K562 (cell line): ENCODE measurements around the gene C19orf85. TPM values are rescaled to one million over a fixed set of nuclear protein-coding genes. Genes with fewer than 3 reads are reported as not detected.

Experiments used
- EHMT2 ChIP-seq: fragments of 450-650 bp; IDR thresholded peaks from 2 replicates; pipeline ENCODE4 v1.6.1; 2018; ENCODE audit warnings: antibody characterized with exemption
- ESRRB ChIP-seq: fragments of 250-450 bp; sonication (Bioruptor Pico); IDR thresholded peaks from 2 replicates; pipeline ENCODE4 v1.5.0; 2020; ENCODE audit warnings: mild to moderate bottlenecking, moderate library complexity, borderline replicate concordance
- ETV1 ChIP-seq: fragments of 450-650 bp; conservative IDR thresholded peaks from 2 replicates; pipeline ENCODE4 v1.6.1; 2016; ENCODE audit warnings: missing genetic modification characterization, control low read depth, low read depth, missing compliant biosample characterization
- EWSR1 ChIP-seq: fragments of 450-650 bp; IDR thresholded peaks from 2 replicates; pipeline ENCODE4 v1.6.1; 2018; ENCODE audit warnings: borderline replicate concordance, mild to moderate bottlenecking, low read depth, moderate library complexity; ENCODE audit not compliant: partially characterized antibody
- FOXA3 ChIP-seq, 2 experiments: fragments of 450-650 bp in 1 of 2; sonication (generic) in 1 of 2; formaldehyde crosslinking; IDR thresholded peaks in 1 of 2; conservative IDR thresholded peaks in 1 of 2; 2 replicates each; pipeline versions ENCODE4 v1.4.0 to v1.8.0; 2020 to 2022; ENCODE audit warnings: mild to moderate bottlenecking in 2 of 2, missing genetic modification reagents in 1 of 2
- GTF2E2 ChIP-seq: fragments of 200-800 bp; sonication (Bioruptor generic); IDR thresholded peaks from 2 replicates; pipeline ENCODE4 v1.6.1; 2016; ENCODE audit warnings: missing genetic modification characterization, missing compliant biosample characterization
- HNRNPLL ChIP-seq: fragments of 200-400 bp; formaldehyde crosslinking; IDR thresholded peaks from 2 replicates; pipeline ENCODE4 v1.6.1; 2017; ENCODE audit warnings: low read length, low read depth, mild to moderate bottlenecking; ENCODE audit not compliant: poor library complexity, severe bottlenecking
- MAZ ChIP-seq, 2 experiments: fragments of 450-650 bp in 1 of 2; sonication (generic) in 1 of 2; formaldehyde crosslinking; IDR thresholded peaks in 1 of 2; conservative IDR thresholded peaks in 1 of 2; 2 replicates each; pipeline versions ENCODE4 v1.4.0 to v1.5.0; 2020; ENCODE audit warnings: mild to moderate bottlenecking in 1 of 2, missing genetic modification reagents in 1 of 2
- ZFPM2 ChIP-seq: fragments of 250-450 bp; sonication (Bioruptor Pico); IDR thresholded peaks from 2 replicates; pipeline ENCODE4 v1.5.1; 2022; ENCODE audit warnings: mild to moderate bottlenecking
- ZNF507 ChIP-seq: conservative IDR thresholded peaks from 2 replicates; pipeline ENCODE4 v1.6.1; 2017; ENCODE audit warnings: missing genetic modification characterization, missing compliant biosample characterization
- ZNF695 ChIP-seq: fragments of 450-650 bp; formaldehyde crosslinking; IDR thresholded peaks from 2 replicates; pipeline ENCODE4 v1.4.0; 2020; ENCODE audit warnings: mild to moderate bottlenecking, moderate library complexity
- polyA plus RNA-seq, 8 experiments: library from polyadenylated mRNA; depleted of rRNA in 4 of 8; stranded (reverse) in 5 of 8; unstranded in 3 of 8; fragments of >200 nt; fragmentation: Nextera tagmentation in 2 of 8; fragmentation: Illumina TruSeq in 1 of 8; extraction: Ambion mirVana in 2 of 8; extraction: Trizol in 1 of 8; gene quantifications; 2 replicates each; pipeline versions ENCODE4 v1.2.1 to v1.2.3, GENCODE V29; 2011 to 2014; ENCODE audit warnings: inconsistent platforms in 1 of 8, missing spikeins in 1 of 8
- total RNA-seq, 7 experiments: library from RNA; depleted of rRNA in 6 of 7; stranded (reverse); fragments of >200 nt in 6 of 7; fragmentation: Illumina TruSeq in 2 of 7; extraction: Trizol in 2 of 7; gene quantifications; 2 replicates each; pipeline versions ENCODE4 v1.2.1 to v1.2.3, GENCODE V29; 2011 to 2021; ENCODE audit warnings: low replicate concordance in 1 of 7
- TF ChIP-seq, protein P1 (sequence below): sonication (generic); formaldehyde crosslinking; IDR thresholded peaks from 2 replicates; pipeline ENCODE4 v1.8.0; 2022; ENCODE audit warnings: mild to moderate bottlenecking, missing genetic modification reagents, borderline replicate concordance
- TF ChIP-seq, protein P2 (sequence below): conservative IDR thresholded peaks from 2 replicates; pipeline ENCODE4 v1.6.1; 2011; ENCODE audit warnings: low read depth, mild to moderate bottlenecking, low read length; ENCODE audit not compliant: control insufficient read depth
- TF ChIP-seq, protein P3 (sequence below), 2 experiments: IDR thresholded peaks in 1 of 2; conservative IDR thresholded peaks in 1 of 2; 2 replicates each; pipeline ENCODE4 v1.6.1; 2016; ENCODE audit warnings: low read depth in 2 of 2, mild to moderate bottlenecking in 1 of 2, missing compliant biosample characterization in 1 of 2, missing genetic modification characterization in 1 of 2, moderate library complexity in 1 of 2
- TF ChIP-seq, protein P4 (sequence below): IDR thresholded peaks from 2 replicates; pipeline ENCODE4 v1.6.1; 2012; ENCODE audit warnings: low read depth, low read length, improper control_type of control experiment, borderline replicate concordance
- TF ChIP-seq, protein P5 (sequence below): fragments of 450-650 bp; formaldehyde crosslinking; IDR thresholded peaks from 2 replicates; pipeline ENCODE4 v1.4.0; 2022; ENCODE audit warnings: missing genetic modification characterization

The C19orf85 gene
- total and polyA plus RNA-seq, 9 of the 15 experiments (the other 6 are each of a cell fraction or from before 2014, with no cell fraction given): not detected

DNA sequence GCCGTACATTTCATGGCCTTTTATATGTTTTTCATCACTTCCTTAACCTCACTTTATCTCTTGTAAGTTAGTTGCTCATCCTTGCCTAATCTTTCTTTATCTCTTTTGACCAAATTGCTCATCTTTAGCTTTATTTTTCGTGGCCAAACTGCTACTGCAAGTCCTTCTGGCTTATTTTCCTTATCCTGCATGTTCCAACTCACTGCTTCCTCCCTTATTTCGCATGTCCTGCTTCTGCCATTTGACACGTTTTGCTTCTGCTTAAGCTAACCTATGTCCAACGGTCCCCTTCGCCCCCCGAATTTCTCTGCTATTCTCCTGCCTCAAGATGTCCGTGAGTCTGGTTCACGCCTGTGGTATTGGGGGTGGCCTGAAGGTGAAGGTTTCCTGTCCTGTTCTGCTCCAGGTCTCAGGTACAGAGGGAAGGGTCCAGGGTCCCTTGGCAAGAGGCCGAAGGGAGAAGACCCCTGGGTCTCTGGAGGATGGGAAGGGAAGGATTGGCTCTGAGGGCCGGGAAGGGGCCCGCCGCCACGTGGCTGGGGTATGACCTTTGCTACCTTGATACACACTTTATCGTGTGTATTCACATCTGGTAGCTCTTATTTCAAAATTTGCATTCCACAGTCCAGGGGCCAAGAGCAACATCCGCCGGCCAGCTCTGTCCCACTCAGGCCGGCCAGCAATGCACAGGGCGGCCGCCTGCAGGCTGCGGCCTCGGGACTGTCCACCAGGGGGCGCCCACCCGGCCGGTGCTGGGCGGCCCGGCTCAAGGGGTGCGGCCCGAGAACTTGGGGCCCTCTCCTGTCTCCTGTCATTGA is 2.9 kb upstream of the C19orf85 start (continued):
- TF ChIP-seq EWSR1 (no peak), ESRRB (CRISPR knock-in tag) (no peak), HNRNPLL (no peak), MAZ (CRISPR knock-in tag; conservative IDR thresholded peaks at IDR 0.05 in 1 of 2, IDR thresholded peaks at IDR 0.05 in 1 of 2) (peak; percentile 6 to 64; a peak in 2 of 4 replicates), ZFPM2 (CRISPR knock-in tag) (no peak), FOXA3 (CRISPR knock-in tag; conservative IDR thresholded peaks at IDR 0.05 in 1 of 2, IDR thresholded peaks at IDR 0.05 in 1 of 2) (no peak), ZNF507 (tag) (no peak), EHMT2 (peak; percentile 67), GTF2E2 (0 out of 2 replicates have a peak, but pooled peaks have one; percentile 33), ETV1 (tag) (peak; percentile 6; the same call in 1 of the 2 replicates), ZNF695 (no peak)
- TF ChIP-seq, protein P1, sequence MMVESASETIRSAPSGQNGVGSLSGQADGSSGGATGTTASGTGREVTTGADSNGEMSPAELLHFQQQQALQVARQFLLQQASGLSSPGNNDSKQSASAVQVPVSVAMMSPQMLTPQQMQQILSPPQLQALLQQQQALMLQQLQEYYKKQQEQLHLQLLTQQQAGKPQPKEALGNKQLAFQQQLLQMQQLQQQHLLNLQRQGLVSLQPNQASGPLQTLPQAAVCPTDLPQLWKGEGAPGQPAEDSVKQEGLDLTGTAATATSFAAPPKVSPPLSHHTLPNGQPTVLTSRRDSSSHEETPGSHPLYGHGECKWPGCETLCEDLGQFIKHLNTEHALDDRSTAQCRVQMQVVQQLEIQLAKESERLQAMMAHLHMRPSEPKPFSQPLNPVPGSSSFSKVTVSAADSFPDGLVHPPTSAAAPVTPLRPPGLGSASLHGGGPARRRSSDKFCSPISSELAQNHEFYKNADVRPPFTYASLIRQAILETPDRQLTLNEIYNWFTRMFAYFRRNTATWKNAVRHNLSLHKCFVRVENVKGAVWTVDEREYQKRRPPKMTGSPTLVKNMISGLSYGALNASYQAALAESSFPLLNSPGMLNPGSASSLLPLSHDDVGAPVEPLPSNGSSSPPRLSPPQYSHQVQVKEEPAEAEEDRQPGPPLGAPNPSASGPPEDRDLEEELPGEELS (CRISPR knock-in tag): peak; percentile 82; the same call in 1 of the 2 replicates
- TF ChIP-seq, protein P2, sequence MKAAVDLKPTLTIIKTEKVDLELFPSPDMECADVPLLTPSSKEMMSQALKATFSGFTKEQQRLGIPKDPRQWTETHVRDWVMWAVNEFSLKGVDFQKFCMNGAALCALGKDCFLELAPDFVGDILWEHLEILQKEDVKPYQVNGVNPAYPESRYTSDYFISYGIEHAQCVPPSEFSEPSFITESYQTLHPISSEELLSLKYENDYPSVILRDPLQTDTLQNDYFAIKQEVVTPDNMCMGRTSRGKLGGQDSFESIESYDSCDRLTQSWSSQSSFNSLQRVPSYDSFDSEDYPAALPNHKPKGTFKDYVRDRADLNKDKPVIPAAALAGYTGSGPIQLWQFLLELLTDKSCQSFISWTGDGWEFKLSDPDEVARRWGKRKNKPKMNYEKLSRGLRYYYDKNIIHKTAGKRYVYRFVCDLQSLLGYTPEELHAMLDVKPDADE: no peak
- TF ChIP-seq, protein P3, sequence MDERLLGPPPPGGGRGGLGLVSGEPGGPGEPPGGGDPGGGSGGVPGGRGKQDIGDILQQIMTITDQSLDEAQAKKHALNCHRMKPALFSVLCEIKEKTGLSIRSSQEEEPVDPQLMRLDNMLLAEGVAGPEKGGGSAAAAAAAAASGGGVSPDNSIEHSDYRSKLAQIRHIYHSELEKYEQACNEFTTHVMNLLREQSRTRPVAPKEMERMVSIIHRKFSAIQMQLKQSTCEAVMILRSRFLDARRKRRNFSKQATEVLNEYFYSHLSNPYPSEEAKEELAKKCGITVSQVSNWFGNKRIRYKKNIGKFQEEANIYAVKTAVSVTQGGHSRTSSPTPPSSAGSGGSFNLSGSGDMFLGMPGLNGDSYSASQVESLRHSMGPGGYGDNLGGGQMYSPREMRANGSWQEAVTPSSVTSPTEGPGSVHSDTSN (CRISPR knock-in tag; IDR thresholded peaks at IDR 0.05; ENCODE audit: low read depth): no peak
- TF ChIP-seq, protein P3 (tag; conservative IDR thresholded peaks at IDR 0.05; ENCODE audit: low read depth): no peak
- TF ChIP-seq, protein P4, sequence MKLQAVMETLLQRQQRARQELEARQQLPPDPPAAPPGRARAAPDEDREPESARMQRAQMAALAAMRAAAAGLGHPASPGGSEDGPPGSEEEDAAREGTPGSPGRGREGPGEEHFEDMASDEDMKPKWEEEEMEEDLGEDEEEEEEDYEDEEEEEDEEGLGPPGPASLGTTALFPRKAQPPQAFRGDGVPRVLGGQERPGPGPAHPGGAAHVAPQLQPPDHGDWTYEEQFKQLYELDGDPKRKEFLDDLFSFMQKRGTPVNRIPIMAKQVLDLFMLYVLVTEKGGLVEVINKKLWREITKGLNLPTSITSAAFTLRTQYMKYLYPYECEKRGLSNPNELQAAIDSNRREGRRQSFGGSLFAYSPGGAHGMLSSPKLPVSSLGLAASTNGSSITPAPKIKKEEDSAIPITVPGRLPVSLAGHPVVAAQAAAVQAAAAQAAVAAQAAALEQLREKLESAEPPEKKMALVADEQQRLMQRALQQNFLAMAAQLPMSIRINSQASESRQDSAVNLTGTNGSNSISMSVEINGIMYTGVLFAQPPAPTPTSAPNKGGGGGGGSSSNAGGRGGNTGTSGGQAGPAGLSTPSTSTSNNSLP: no peak
- TF ChIP-seq, protein P5, sequence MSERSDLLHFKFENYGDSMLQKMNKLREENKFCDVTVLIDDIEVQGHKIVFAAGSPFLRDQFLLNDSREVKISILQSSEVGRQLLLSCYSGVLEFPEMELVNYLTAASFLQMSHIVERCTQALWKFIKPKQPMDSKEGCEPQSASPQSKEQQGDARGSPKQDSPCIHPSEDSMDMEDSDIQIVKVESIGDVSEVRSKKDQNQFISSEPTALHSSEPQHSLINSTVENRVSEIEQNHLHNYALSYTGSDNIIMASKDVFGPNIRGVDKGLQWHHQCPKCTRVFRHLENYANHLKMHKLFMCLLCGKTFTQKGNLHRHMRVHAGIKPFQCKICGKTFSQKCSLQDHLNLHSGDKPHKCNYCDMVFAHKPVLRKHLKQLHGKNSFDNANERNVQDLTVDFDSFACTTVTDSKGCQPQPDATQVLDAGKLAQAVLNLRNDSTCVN (CRISPR knock-in tag): no peak
